Spleen (tissue), 11 donors: Measurements from ENCODE around the gene AKAP7. TPM values are rescaled to one million over a fixed set of nuclear protein-coding genes. Genes with fewer than 3 reads are reported as not detected.

Source experiments
- DNase-seq: peaks from one replicate; pipeline ENCODE4 v3.0.0-alpha.2; 2020
- H3K27ac ChIP-seq, 8 donors: fragments of 200-600 bp; sonication (generic) in 7 of 8; 1 replicate in 4 of 8; 2 replicates in 4 of 8; pipeline versions ENCODE4 v1.5.0 to v1.8.0; 2016 to 2021; ENCODE audit warnings: inconsistent platforms in 4 of 8, mild to moderate bottlenecking in 4 of 8, moderate library complexity in 1 of 8
- H3K27me3 ChIP-seq, 7 donors: fragments of 200-600 bp; sonication (generic) in 6 of 7; replicated peaks in 1 of 7; 1 replicate in 4 of 7; 2 replicates in 3 of 7; pipeline versions ENCODE4 v1.5.0 to v1.8.0; 2016 to 2021; ENCODE audit warnings: inconsistent platforms in 3 of 7, mild to moderate bottlenecking in 1 of 7
- H3K36me3 ChIP-seq, 6 donors: fragments of 200-600 bp; sonication (generic) in 5 of 6; 1 replicate in 4 of 6; 2 replicates in 2 of 6; pipeline versions ENCODE4 v1.5.0 to v1.8.0; 2016 to 2021; ENCODE audit warnings: inconsistent platforms in 2 of 6
- H3K4me1 ChIP-seq, 6 donors: fragments of 200-600 bp; sonication (generic) in 5 of 6; 1 replicate in 3 of 6; 2 replicates in 3 of 6; pipeline versions ENCODE4 v1.5.0 to v1.8.0; 2016 to 2021; ENCODE audit warnings: inconsistent platforms in 3 of 6
- H3K4me3 ChIP-seq, 8 donors: fragments of 200-600 bp; sonication (generic) in 7 of 8; 1 replicate in 4 of 8; 2 replicates in 4 of 8; pipeline versions ENCODE4 v1.5.0 to v1.8.0; 2016 to 2021; ENCODE audit warnings: inconsistent platforms in 4 of 8, mild to moderate bottlenecking in 4 of 8, moderate library complexity in 2 of 8
- H3K9me3 ChIP-seq, 8 donors: fragments of 200-600 bp; sonication (generic) in 7 of 8; 1 replicate in 4 of 8; 2 replicates in 4 of 8; pipeline versions ENCODE4 v1.5.0 to v1.8.0; 2016 to 2021; ENCODE audit warnings: inconsistent platforms in 4 of 8
- POLR2A ChIP-seq, 3 donors: fragments of 450-650 bp; IDR thresholded peaks; one replicate each; pipeline ENCODE4 v1.5.1; 2017; ENCODE audit warnings: antibody characterized with exemption in 3 of 3, mild to moderate bottlenecking in 1 of 3
- POLR2AphosphoS5 ChIP-seq, 3 donors: sonication (generic); formaldehyde crosslinking; IDR thresholded peaks; one replicate each; pipeline ENCODE4 v1.5.1; 2017; ENCODE audit warnings: antibody characterized with exemption in 3 of 3
- WGBS, 5 donors: extraction: QIAGEN DNeasy Blood & Tissue Kit in 3 of 5; methylation state at CpG; one replicate each; pipeline versions ENCODE4 v1.1.5 to v1.1.7; 2013 to 2018; 5-methylcytosine and 5-hydroxymethylcytosine counted together
- intact Hi-C: fragments of 100-400 bp; cut with DNase I; formaldehyde crosslinking; loops from one replicate; pipeline ENCODE4 v1.15.0; 2023; ENCODE audit warnings: low total_unique reads
- polyA plus RNA-seq, 3 donors: library from polyadenylated mRNA; stranded (reverse); fragments of 200-250 nt; gene quantifications; one replicate each; pipeline ENCODE4 v1.2.1, GENCODE V29; 2013
- total RNA-seq, 7 donors: library from RNA; depleted of rRNA in 3 of 7; stranded (reverse); fragments of >200 nt in 3 of 7; fragmentation: NEBNext Ultra II Directional in 4 of 7; extraction: Animal tissue kit (Norgen Biotek cat#: 25700) in 4 of 7; gene quantifications; one replicate each; pipeline versions ENCODE4 v1.1.0 to v1.2.1, GENCODE V29; 2016 to 2021
- TF ChIP-seq, protein P1 (sequence below), 11 experiments: fragments of 200-600 bp in 7 of 11; fragments of 450-650 bp in 4 of 11; sonication (generic) in 4 of 11; IDR thresholded peaks in 8 of 11; conservative IDR thresholded peaks in 3 of 11; 1 replicate in 7 of 11; 2 replicates in 4 of 11; pipeline versions ENCODE4 v1.4.0 to v1.8.0; 2016 to 2021; ENCODE audit warnings: antibody characterized with exemption in 11 of 11, inconsistent platforms in 4 of 11, mild to moderate bottlenecking in 1 of 11
- donor health status: healthy with polysubstance abuse.
- donor health status: DM: no; HTN: no; CAD: no; lungs with moderate emphysema.
- donor health status: DM: no; HTN: no; CAD: no.
- donor health status: Bipolar disorder and iron deficiency.
- donor health status: healthy.
- donor health status: DM: no; HTN: no; CAD: no.
- donor health status: DM: yes; HTN: yes; CAD: no.

The AKAP7 gene
- total and polyA plus RNA-seq, 10 donors, result 6.6 to 23.8 (median 12.0) TPM

DNA sequence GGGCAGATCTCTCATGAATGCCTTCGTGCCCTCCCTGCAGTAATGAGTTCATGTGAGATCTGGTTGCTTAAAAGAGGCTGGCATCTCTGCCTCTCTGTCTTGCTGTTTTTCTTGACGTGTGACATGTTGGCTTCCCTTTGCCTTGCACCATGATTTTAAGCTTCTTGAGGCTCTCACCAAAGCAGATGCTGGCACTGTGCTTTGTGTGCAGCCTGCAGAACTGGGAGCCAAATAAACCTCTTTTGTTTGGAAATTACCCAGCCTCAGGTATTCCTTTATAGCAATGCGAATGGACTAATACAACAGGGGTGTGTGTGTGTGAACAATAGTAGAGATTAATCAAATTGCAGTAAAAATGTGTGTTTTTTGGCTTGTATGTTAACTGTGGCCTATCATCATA is 8.1 kb downstream of the AKAP7 start:
- WGBS, 5 donors, result 93 to 100% (median 96%) methylated on average over 3 of the region's 3 CpGs
- H3K27me3 ChIP-seq, result no peaks in the 10 kb centered on the region
- peaks cover 0 to 14% (median 0%) of the 10 kb centered on the region in 6 donors for H3K4me1 ChIP-seq
- TF ChIP-seq POLR2A (IDR thresholded peaks at IDR 0.05) (no peak), POLR2AphosphoS5 (IDR thresholded peaks at IDR 0.05) (no peak)
- TF ChIP-seq, protein P1, sequence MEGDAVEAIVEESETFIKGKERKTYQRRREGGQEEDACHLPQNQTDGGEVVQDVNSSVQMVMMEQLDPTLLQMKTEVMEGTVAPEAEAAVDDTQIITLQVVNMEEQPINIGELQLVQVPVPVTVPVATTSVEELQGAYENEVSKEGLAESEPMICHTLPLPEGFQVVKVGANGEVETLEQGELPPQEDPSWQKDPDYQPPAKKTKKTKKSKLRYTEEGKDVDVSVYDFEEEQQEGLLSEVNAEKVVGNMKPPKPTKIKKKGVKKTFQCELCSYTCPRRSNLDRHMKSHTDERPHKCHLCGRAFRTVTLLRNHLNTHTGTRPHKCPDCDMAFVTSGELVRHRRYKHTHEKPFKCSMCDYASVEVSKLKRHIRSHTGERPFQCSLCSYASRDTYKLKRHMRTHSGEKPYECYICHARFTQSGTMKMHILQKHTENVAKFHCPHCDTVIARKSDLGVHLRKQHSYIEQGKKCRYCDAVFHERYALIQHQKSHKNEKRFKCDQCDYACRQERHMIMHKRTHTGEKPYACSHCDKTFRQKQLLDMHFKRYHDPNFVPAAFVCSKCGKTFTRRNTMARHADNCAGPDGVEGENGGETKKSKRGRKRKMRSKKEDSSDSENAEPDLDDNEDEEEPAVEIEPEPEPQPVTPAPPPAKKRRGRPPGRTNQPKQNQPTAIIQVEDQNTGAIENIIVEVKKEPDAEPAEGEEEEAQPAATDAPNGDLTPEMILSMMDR (IDR thresholded peaks at IDR 0.05 in 8 of 11, conservative IDR thresholded peaks at IDR 0.05 in 3 of 11), result no peak
- no peak for DNase-seq
- no peak overlapping the region for H3K27ac ChIP-seq
- H3K4me3 ChIP-seq, result no peak overlapping the region
- no peaks in the 10 kb centered on the region for H3K9me3 ChIP-seq
- H3K36me3 ChIP-seq, result peaks cover 0 to 35% (median 4%) of the 10 kb centered on the region in 6 donors
- intact Hi-C loops, result no loop called here

DNA sequence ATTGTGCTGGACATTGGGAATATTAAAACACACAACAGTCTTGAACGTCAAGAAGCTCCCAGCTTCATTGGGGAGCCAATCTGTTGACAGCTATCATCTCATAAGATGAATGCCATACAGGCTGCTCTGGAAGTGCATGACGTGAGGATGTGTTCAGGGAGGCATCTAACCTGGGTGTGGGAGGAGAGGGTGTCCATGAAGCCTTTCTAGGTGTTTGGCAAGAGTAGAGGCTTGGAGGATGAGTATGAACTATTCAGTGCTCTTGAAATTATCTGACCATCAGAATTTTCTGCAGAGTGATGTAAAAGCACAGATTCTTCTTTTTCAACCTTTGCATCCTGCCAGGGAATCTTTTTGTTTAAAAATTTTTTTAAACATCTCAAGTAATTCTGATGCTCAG is 11.6 kb downstream of the AKAP7 start:
- intact Hi-C loops, result no loop called here

DNA sequence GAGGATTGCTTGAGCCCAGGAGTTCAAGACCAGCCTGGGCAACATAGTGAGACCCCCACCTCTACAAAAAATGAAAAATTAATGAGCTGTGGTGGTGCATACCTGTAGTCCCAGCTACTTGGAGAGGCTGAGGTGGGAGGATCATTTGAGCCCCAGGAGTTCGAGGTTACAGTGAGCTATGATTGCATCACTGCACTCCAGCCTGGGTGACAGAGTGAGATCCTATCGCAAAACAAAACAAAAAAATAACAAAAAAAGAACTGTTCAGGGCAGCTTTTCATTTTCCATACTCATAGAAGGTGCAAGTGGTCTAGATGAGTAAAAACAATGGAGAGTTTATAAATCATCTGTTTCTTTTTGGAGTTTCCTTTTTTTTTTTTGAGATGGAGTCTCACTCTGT is 21.1 kb downstream of the AKAP7 start:
- DNase-seq, result no peak
- peaks cover 0 to 10% (median 0%) of the 10 kb centered on the region in 6 donors for H3K36me3 ChIP-seq
- intact Hi-C loops, result no loop called here
- H3K4me1 ChIP-seq, result peaks cover 0 to 5% (median 0%) of the 10 kb centered on the region in 6 donors
- H3K4me3 ChIP-seq, result no peak overlapping the region
- TF ChIP-seq POLR2AphosphoS5 (IDR thresholded peaks at IDR 0.05) (no peak), POLR2A (IDR thresholded peaks at IDR 0.05) (no peak)
- TF ChIP-seq, protein P1 (IDR thresholded peaks at IDR 0.05 in 8 of 11, conservative IDR thresholded peaks at IDR 0.05 in 3 of 11), result no peak
- no peaks in the 10 kb centered on the region for H3K9me3 ChIP-seq
- WGBS, 5 donors, result 88 to 96% (median 92%) methylated on average over 2 of the region's 2 CpGs
- H3K27ac ChIP-seq, result no peak overlapping the region
- no peaks in the 10 kb centered on the region for H3K27me3 ChIP-seq

More for the DNA sequence above, 11.6 kb downstream of the AKAP7 start:
- no peak for DNase-seq
- Histone ChIP-seq H3K9me3 (no peaks in the 10 kb centered on the region), H3K4me3 (no peak overlapping the region), H3K36me3 (peaks cover 0 to 35% (median 4%) of the 10 kb centered on the region in 6 donors), H3K27me3 (no peaks in the 10 kb centered on the region), H3K27ac (no peak overlapping the region), H3K4me1 (no peaks in the 10 kb centered on the region)
- WGBS, 5 donors, result 88 to 93% (median 90%) methylated on average over 2 of the region's 2 CpGs
- TF ChIP-seq POLR2A (IDR thresholded peaks at IDR 0.05) (no peak), POLR2AphosphoS5 (IDR thresholded peaks at IDR 0.05) (no peak)
- TF ChIP-seq, protein P1 (IDR thresholded peaks at IDR 0.05 in 8 of 11, conservative IDR thresholded peaks at IDR 0.05 in 3 of 11), result no peak

DNA sequence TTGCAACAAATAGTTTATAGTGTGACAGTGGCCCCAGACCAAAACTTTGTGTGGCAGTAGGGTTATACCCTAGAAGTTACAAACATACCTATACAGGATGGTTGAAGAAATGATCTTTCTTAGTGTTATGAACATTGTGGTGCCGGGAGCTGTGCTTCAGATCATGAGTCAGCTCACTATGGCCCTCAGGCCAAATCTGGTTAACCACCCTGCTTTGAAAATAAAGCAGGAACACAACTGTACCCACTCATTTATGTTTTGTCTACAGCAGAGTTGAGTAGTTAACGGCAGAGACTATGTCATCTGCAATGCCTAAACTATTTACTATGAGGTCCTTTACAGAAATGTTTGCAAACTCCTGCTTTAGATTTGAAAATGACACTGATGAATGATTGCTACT is 24.3 kb downstream of the AKAP7 start:
- intact Hi-C loops, result no loop called here
- H3K4me1 ChIP-seq, result peaks cover 0 to 5% (median 0%) of the 10 kb centered on the region in 6 donors
- H3K36me3 ChIP-seq, result peaks cover 0 to 10% (median 0%) of the 10 kb centered on the region in 6 donors
- H3K27ac ChIP-seq, result no peak overlapping the region
- TF ChIP-seq, protein P1 (IDR thresholded peaks at IDR 0.05 in 8 of 11, conservative IDR thresholded peaks at IDR 0.05 in 3 of 11), result no peak
- TF ChIP-seq POLR2AphosphoS5 (IDR thresholded peaks at IDR 0.05) (no peak), POLR2A (IDR thresholded peaks at IDR 0.05) (no peak)
- no peak overlapping the region for H3K4me3 ChIP-seq
- WGBS, 5 donors, result 80 to 98% (median 91%) methylated on average over 2 of the region's 2 CpGs
- no peaks in the 10 kb centered on the region for H3K27me3 ChIP-seq
- no peak for DNase-seq
- H3K9me3 ChIP-seq, result no peaks in the 10 kb centered on the region
